COLO829 (cell line): ENCODE data around the gene PDGFRB.

Experiments used
- DNase-seq: peaks from one replicate; pipeline ENCODE4 v3.0.0; 2012; ENCODE audit warnings: low spot score

PDGFRB gene

DNA sequence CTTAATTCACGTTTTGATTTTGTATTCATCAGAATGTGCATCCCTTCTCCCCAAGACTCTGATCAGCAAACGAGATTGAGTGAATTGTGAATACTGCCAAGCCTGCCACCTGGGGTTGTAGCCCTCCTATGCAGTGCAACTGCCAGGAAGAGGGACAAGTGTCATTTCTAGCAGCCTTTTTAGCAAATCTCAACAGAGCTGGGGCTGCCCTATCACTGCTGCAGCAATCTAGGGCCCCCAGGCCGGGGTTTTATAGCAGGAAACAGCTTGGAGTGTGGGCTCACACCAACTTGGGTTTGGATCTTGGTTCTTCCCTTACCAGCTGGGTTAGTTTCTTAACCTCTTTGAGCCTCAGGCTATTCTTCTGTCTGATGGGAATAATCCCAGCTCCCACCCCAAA lies 73.3 kb downstream of the PDGFRB start:
- DNase-seq, result no peak

DNA sequence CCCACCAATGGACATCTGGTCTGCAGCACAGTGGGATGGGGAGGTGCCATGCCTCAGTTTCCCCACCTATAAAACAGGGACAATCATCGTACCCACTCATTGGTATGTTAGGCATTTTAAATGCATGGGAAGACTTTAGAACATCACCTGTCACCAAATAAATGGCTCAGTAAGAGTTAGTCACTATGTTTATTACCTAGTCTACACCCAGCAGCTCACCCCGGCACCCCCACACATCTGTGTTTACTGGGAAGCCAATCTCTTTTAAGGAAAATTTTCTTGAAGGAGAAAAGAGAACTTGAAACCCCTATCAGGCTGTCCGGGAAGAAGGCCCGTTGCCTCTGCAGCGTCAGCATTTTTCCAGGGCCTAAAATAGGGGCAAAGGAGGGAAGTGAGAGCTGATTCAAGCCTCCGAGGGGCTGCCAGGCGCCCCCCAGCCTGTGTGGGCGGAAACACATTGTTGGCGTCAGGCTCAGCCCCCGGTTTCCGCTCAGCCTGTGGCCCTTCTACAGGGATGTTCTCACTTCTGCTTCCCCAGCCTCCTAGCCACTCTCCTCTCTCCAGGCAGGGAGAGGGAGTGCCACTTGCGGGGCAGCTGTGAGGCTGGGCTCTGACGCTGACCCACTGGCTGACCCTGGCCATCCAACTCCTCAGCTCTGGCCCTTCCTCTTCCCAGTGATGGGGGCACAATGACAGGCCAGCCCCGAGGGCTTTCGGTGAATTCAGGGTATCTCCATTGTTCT lies 73.9 kb downstream of the PDGFRB start:
- no peak for DNase-seq

DNA sequence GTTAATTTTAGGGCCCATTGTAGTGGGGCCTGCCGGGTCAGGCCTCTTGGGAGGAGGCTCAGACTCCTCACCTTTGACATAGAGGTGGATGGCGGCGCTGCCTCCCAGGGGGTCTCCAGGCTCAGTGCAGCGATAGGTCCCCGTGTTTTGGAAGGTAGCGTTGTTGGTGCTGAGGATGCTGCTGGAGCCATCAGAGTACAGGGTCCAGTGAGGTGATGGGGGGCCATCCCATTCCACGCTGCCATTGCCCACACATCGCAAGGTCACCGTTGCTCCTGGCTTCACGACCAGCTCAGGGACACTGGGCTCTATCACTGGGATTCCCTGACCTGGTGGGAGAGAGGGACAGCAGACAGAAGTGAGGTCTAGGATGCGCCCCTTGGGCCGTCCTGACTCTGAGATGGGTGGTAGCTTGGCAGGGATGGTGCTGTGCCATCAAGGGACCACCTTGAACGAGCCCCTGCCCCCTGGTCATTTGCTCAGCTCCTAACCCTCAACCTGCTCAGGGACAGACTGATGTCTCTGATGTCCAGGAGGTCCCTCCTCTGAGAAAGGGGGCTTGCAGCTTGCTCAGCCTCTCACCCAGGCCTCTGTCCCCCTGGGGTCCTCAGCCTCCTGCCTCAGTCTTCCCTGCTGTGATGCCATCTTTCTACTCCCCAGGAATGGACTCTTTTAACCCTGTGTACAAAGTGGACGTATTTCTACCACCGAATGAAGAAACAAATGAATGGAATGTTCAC lies 74.8 kb downstream of the PDGFRB start:
- no peak for DNase-seq

DNA sequence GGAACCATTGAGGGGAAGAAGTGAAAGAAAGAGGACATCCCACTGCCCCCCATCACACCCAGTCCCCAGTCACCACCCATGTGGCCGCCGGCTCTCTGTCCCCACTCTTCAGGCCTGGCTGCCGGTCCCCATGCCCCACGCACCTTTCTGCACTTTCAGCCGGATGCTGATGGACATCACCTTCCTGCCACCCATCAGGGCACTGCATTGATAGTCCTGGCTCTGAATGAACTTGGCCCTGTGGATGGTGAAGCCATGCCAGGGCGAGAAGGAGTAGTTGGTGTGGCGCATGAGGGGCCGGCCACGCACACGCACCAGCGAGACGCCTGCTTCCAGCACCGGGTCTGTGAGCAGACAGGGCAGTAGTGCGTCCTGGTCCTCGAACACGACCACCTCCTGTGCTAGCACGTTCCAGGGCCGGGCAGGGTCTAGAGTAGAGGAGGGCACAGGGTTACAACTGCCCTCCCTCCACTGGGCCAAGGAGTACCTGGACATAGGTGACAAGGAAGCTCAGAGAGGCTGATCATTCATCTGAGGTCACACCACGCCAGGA lies 75.7 kb downstream of the PDGFRB start:
- DNase-seq, result no peak

DNA sequence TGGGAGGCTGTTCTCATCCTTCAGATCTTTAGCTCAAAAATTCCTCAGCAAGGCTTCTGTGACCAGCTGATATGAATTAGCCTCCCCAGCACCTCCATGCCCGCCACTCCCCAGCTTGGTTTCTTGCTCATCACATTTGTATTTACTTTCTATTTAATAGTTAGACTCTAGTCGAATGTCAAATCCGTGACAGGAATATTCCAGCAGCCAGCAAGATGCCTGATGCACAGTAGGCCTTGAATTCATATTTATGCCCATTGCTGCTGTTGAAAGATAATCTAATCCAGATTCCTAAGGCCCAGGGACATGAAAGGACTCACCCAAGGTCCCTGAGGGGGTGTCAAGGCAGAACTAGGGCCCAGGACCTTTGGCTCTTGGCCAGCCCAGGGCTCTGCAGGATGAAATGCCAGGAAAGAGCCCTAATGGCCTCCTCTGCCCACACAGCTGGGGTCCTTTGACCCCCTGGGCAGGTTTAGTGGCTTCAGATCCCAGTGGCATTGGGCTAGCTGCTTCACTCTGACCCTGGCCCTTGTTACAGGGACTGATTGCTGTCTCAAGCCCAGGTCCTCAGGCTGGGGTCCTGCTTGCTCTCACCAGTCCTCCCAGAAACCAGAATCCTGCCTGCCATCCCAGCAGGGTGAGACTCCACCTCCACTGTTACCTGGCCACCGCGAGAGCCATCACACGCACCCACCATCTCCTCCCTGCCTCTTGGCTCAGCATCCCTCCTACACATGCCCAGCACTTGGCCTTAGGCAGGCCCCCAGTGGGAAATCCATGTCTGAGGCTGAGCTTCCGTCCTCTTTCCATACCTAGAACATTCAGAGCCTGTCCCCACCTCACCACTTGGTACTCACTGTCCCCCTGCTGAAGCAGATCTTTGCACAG lies 76.6 kb downstream of the PDGFRB start:
- DNase-seq, result no peak

DNA sequence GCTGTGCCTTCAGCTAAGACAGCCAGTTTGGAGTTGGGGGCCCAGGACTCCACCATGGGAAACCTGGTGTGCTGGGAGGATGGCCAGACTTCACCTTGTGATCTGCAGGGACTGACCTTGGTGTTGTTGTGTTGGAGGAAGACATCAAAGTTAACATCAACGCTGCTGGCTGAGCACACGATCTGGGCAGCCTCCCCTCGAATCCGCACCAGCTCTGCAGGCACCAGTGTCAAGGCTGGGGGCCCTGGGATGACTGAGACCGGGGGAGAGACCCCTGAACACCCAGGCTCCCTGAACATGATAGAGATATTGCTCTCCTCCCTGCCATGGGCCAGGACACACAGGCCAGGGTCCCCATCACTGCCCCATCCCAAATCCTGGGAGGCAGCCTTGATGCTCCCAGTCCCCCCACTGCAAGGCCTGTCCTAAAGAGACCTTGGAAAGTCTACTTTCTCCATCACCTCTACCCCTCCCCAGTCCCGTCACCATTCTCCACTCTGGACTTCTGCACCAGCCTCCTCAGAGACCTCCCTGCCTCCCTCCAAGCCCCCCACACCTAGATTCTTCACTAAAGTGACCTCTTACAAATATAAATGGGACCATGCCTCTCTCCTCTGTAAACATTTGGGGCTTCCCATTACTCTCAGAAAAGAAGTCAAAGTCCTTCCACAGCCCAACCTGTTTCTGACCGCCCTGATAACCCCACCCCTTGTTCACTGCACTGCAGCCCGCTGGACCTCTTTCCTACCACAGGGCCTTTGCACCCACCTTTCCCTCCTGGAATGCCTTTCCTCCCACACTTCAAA lies 77.4 kb downstream of the PDGFRB start:
- no peak for DNase-seq

DNA sequence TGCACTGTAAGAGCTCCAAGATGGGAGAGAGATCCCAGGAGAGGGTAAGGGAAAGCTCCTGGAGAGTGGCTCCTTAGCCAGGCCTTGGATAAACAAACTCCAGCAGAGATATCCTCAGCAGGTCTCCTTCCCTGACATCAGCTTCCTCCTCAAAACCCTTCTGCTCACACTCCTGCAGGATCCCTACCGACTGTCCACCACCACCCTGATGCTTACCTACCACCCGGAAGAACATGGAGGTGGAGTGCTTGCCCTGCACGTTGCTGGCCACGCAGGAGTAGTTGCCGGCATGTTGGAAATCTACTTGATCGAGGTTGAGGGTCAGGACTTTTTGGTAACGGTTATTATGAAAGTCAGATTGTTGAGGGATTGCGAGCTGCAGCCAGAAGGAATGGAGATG lies 78.6 kb downstream of the PDGFRB start:
- no peak for DNase-seq

DNA sequence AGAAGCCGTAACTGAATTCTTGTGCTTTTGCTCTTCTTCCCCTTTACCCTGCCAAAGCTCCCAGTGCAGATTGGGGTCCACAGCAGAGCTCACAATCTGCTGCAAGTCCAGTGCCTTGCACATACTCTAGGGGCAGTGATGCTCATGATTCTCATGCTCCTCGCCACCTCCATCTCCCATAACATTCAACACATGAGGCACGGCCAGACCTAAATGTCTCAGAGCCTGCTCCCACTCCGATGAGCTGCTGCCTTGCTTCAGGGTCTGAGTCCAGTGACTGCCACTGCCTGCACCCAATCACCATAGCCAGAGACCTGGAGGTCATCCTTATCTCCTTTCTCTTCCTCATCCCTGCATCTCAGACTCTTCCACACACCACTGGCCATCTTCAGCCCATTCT lies 79.8 kb downstream of the PDGFRB start:
- DNase-seq, result no peak

DNA sequence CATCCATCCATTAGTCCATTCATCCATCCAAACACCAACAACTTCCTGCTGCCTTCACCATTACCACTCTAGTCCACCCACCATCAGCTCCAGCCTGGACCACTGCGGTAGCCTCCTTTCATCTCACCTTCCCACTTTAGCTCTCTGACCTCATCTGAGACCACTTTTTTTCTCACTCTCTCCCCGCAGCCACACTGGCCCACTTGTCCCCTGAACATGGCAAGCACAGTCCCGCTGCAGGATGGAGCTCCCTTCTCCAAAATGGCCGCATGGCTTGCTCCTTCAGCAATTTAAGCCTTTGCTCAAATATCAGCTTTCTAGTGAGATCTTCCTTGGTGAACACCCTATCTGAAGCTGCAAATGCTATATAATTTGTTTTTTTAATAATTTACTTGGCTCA lies 80.4 kb downstream of the PDGFRB start:
- DNase-seq, result no peak

DNA sequence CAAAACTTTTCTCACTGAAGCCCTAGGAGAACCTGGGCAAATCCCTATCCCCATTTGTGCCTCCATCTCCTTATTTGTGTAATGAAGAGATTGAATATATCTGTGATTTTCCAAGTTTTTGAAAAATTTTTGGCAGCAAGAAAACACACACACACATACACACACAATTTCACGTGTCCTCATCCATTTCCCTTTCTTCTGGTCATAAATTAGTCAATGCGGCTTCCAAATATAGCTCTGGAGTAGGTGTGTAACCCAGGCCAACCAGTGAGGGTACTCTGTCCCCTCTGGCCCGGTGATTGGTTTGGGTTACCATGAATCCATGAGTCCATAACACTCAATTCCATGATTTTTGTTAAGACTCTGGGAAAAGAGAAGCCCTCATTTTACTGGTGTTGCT lies 82.0 kb downstream of the PDGFRB start:
- DNase-seq, result no peak

DNA sequence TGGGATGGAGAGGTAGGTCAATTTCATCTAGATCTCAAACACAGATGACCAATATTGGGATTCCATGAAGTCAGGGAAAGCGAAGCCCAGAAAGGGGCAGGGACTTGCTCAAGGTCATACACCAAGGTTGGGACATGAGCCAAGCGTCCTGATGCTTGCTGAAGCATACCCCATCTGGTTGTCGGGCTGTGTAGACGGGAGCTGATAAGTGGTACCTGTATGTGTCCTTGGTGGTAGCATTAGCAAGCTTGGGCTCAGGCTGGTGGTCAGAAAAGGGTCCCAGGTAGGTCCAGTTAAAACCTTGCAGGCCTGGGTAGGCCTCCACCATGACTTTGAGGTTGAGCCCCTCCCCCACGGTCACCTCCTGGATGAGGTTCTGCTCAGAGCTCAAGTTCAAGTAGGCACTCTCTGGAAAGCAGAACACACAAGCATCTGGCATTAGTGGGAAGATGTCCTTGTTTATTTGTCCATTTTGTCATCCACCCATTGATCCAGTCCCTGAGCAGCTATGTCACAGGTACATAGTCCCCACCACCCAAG lies 82.5 kb downstream of the PDGFRB start:
- no peak for DNase-seq

DNA sequence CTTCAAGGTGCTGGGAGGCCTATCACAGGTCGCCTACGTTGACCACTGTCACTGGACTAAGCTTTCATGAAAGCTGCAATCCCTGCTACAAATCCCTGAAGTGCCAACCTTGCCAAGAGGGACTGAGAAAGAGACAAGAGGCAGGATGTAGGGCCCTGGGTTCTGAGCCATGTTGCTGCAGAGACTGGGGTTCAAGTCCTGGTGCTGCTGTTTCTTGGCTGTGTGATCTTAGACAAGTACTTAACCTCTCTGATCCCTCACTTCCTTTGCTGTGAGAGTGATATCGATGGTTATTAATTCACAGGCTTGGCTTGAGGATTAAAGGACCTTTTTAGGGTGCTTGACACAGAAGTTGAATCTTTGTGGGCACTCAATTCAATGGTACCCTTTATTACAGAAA lies 84.8 kb downstream of the PDGFRB start:
- no peak for DNase-seq

DNA sequence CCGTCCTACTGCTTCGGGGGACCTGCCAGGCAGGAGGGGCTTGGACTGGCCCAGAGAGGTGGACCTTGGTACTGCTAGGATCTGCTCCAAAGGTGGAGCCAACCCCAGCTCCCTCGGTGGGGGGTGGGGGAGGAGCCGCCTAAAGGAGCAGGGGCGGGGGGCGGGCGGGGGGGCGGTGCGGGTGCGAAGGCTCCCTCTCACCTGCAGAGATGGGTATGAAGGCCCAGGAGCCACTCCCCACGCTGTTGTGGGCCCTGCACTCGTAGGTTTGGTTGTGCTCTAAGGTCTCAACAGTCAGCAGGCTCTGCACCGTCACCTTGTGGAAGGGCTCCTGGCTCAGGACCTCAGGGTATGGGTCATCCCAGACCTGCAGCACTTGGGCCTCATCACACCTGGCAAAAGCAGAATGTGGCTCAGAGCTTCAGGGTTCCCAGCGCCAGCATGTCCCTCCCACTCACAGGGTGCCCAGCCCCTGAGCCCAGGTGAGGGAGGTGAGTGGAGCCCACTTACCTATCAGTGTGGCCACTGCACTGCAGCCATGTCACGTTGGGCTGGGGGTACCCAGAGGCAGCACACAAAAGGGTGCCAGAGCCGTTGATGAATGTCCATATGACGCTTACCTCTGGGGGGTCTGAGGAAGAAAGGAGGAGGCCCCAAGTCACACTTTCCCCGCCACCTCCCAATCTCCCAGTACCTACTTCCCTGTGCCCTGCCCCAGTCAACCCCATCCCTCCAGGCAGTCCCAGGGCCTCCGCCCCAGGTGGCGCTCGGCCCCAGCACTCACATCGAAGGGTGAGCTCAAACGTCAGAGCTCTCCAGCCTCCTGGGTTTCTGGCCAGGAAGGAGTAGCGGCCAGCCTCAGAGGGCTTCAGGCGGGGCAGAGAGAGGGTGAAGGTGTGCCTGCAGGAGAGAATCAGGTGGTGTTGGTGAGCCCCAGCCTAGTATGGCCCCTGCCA lies 85.7 kb downstream of the PDGFRB start:
- DNase-seq, result no peak

DNA sequence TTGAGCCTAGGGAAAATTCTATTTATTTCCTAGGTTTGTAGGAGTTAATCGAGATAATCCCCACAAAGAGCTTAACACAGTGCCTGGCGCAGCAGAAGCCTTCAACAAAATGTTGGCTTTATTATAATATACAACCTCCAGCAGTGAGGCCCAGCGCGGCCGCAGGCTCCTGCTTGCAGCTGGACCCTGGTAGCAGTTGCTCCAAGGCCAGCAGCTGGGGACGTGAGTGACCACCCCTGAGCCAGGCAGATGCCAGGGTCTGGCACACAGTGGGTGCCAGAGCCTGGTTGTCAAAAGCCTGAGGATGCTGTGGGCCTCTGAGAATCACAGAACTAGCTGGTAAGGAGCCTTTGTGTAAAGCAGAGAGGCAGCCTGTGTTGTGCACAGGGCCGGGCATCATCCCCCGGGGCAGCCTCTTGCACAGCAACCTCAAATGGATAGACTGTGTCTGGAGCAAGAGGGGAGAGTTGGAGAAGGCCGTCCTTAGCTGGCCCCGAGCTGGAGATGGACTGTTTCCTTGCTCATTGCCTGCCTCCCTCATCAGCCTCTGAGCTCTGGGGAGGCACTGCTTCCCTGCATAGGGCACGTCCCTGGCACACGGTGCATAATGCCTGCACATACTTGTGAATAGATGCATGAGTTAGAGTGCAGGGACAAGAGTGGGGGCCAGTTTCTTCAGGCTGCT lies 86.5 kb downstream of the PDGFRB start:
- no peak for DNase-seq

DNA sequence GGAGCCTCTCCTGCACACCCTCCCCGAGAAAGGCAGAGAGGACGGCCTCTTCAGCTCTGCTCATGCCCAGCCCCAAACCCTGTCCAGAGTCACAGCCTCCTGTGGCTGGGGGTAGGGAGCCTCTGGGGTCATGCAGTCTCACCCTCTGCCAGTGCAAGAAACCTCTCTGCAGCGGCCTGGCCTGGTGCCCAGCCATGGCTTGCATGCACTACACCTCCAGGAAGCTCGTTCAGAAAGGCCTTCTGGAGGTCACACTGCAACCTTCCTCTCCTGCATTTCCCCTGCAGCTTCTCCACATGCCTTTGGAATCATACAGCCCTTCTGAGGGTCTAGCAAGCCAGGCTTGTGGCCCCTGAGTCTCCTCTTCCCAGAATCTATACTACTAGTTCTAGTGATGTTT lies 87.2 kb downstream of the PDGFRB start:
- DNase-seq, result no peak

DNA sequence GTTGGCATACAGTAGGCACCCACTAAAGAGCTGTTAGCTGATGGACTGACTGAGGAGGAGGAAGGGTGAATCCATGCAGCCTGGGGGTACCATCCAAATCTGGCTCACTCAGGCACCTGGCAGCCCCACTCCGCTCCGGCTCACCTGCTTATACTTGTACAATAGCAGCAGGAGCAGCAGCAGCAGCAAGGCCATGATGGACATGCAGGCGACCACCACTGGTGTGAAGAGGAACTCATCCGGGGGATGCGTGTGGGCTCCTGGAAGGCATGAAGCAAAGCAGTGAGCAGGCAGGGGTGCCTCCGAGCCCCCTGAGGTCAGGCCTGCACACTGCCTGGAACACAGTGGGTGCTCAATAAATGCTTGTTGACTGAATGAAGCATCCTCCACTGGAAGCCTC lies 87.6 kb downstream of the PDGFRB start:
- no peak for DNase-seq

DNA sequence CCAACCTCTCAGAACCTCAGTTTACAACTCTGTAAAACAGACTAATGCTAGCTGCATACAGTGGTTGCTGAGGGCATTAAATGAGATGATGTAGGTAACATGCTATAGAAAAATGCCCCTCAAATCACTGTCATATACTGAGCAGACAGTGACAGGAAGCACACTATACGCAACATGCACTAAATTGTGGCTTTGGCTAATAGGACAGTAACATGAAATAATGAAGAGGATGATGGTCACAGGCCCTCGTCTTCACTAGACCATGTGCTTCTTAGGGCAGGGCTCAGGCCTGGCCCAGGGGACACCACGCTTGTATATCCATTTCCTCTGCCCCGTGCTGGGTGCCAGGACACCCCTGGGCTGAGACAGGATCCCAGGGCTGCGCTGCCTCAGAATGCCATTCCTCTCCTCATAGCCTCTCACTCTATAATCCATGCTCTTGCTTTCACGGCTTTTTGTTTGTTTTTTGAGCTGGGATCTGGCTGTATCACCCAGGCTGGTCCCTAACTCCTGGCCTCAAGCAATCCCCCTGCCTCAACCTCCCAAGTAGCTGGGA lies 88.2 kb downstream of the PDGFRB start:
- DNase-seq, result no peak

DNA sequence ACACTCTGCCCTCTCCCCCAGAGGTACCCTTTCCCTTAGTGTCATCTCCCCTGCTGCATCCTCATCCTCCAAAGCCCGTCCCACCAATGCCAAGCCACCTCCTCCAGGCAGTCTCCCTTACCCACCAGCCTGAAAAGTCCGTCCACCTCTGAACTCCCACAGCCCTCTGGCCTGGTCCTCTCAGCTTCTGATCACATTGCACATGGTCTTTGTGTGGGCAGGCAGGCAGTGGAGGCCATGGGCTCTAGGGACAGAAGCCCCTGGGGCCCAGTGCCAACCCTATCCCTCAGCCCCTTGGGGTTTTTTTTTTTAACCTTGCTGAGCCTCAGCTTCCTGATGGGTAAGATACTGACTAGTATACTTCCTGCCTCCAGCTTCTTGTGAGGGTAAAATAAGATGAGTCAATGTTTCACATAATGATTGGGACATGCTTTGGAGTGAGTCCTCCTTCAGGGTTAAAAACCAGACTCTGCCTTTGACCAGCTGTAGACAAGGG lies 88.7 kb downstream of the PDGFRB start:
- no peak for DNase-seq

DNA sequence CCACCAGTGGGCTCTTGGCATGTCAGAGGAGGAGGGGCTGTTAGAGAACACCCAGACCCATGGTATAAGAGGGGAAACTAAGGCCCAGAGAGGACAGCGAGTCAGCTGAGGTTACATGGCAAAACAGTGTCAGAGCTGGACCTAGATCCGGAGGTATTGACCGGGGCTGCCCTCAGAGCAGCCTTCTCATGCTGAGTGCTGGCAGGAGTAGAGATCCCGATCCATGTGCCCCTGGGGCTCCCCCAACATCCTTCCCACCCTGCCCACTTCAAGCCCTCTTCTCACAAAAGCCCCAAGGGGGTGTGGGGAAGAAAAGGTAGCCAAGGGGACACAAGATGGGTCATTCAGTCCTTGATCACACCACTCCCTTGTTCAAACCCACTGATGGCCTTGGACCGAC lies 89.2 kb downstream of the PDGFRB start:
- no peak for DNase-seq
